ENCODE results near the gene ADPRS.
A peak's percentile ranks its signal among the peaks of the same experiment; 100 is the strongest.

The ADPRS gene

GRCh38 chr1:36088577-36089392, at the start of gene ADPRS:
ADPRS (plus strand) TSS chr1:36088892; CDS start chr1:36088905, 13 bp downstream.
- peak; percentile 79 to 85 (median 82) for DNase-seq (ENCODE audit: low read depth in 3 of 3)

- no peak for DNase-seq (ENCODE audit: low read depth in 3 of 3)
Observed at GRCh38 chr1:36040238-36040637, 48.5 kb upstream of the ADPRS start.

GRCh38 chr1:36051821-36052220, 36.9 kb upstream of the ADPRS start:
- no peak for DNase-seq (ENCODE audit: low read depth in 3 of 3)

- DNase-seq (ENCODE audit: low read depth in 3 of 3) = no peak
Observed at GRCh38 chr1:36053978-36054377, 34.7 kb upstream of the ADPRS start.

GRCh38 chr1:36055706-36056105, 33.0 kb upstream of the ADPRS start:
- DNase-seq (ENCODE audit: low read depth in 3 of 3) = no peak

GRCh38 chr1:36062315-36062714, 26.4 kb upstream of the ADPRS start:
- DNase-seq (ENCODE audit: low read depth in 3 of 3) = no peak

GRCh38 chr1:36067871-36068270, 20.8 kb upstream of the ADPRS start:
- DNase-seq (ENCODE audit: low read depth in 3 of 3) = no peak

- no peak for DNase-seq (ENCODE audit: low read depth in 3 of 3)
Observed at GRCh38 chr1:36068866-36069265, 19.8 kb upstream of the ADPRS start.

- DNase-seq (ENCODE audit: low read depth in 3 of 3) = no peak
Observed at GRCh38 chr1:36070349-36070748, 18.3 kb upstream of the ADPRS start.

- no peak for DNase-seq (ENCODE audit: low read depth in 3 of 3)
Observed at GRCh38 chr1:36076979-36077573, 11.6 kb upstream of the ADPRS start.

- DNase-seq (ENCODE audit: low read depth in 3 of 3) = no peak
Observed at GRCh38 chr1:36080236-36080635, 8.5 kb upstream of the ADPRS start.

- no peak for DNase-seq (ENCODE audit: low read depth in 3 of 3)
Observed at GRCh38 chr1:36080801-36081200, 7.9 kb upstream of the ADPRS start.

- DNase-seq (ENCODE audit: low read depth in 3 of 3) = no peak
Observed at GRCh38 chr1:36081926-36082485, 6.7 kb upstream of the ADPRS start.

- DNase-seq (ENCODE audit: low read depth in 3 of 3) = no peak
Observed at GRCh38 chr1:36083219-36083618, 5.5 kb upstream of the ADPRS start.

GRCh38 chr1:36083635-36084496, 4.8 kb upstream of the ADPRS start, which contains the start of gene TEKT2:
TEKT2 (plus strand) TSS chr1:36084094; CDS start chr1:36084922, 828 bp downstream.
- no peak for DNase-seq (ENCODE audit: low read depth in 3 of 3)

GRCh38 chr1:36084497-36085115, 4.1 kb upstream of the ADPRS start:
- no peak for DNase-seq (ENCODE audit: low read depth in 3 of 3)

- no peak for DNase-seq (ENCODE audit: low read depth in 3 of 3)
Observed at GRCh38 chr1:36085126-36085525, 3.6 kb upstream of the ADPRS start.

- DNase-seq (ENCODE audit: low read depth in 3 of 3) = no peak
Observed at GRCh38 chr1:36085686-36086526, 2.8 kb upstream of the ADPRS start.

GRCh38 chr1:36086529-36087232, 2.0 kb upstream of the ADPRS start:
- DNase-seq (ENCODE audit: low read depth in 3 of 3) = no peak
